SK-N-MC (cell line): Measurements from ENCODE around the gene NR1H4.
"Not testable (repeated sequence)": the region's sequence is repeated elsewhere in the genome, so short reads cannot be mapped to it uniquely, and the experiment has no call there.

Experiments used
- EZH2 ChIP-seq: fragments of 200-600 bp; sonication (generic); IDR thresholded peaks from one replicate; pipeline ENCODE4 v1.6.1; 2017; ENCODE audit warnings: antibody characterized with exemption
- FOXP2 ChIP-seq: optimal IDR thresholded peaks from 2 replicates; pipeline ENCODE3; 2011; ENCODE audit warnings: mild to moderate bottlenecking, moderate library complexity; ENCODE audit not compliant: insufficient read depth; ENCODE audit errors: extremely low read length, control extremely low read depth
- POLR2AphosphoS5 ChIP-seq: IDR thresholded peaks from 2 replicates; pipeline ENCODE4 v1.6.1; 2012; ENCODE audit warnings: mild to moderate bottlenecking, low read depth, low read length, borderline replicate concordance

- not testable (repeated sequence) for TF ChIP-seq EZH2, POLR2AphosphoS5, FOXP2
These were observed 29.1 kb downstream of the NR1H4 start for GRCh38 chr12:100502718-100503117.
